A549 treated with dexamethasone at 1 μM for 4 hours (cell line): ENCODE measurements around the gene HOXD10. TPM values are rescaled to one million over a fixed set of nuclear protein-coding genes. Genes with fewer than 3 reads are reported as not detected.

Experiments
- total RNA-seq: library from RNA; stranded (reverse); fragments of 200-300 nt; extraction: Qiagen RNA extraction; gene quantifications from 5 replicates; pipeline ENCODE4 v1.2.3, GENCODE V29; 2022

Gene HOXD10
- total RNA-seq, result 4.1 to 6.7 TPM (median 5.3 TPM) in 5 replicates

GRCh38 chr2:176115883-176116813 lies at the start of gene HOXD10:
Gene HOXD10, plus strand, starts transcription at chr2:176116778. Its CDS starts 56 bp downstream, at chr2:176116834.

GRCh38 chr2:176083796-176084261 lies 32.7 kb upstream of the HOXD10 start, which contains the start of gene EVX2:
Gene EVX2, minus strand, starts transcription at chr2:176083962. Its CDS starts 186 bp downstream, at chr2:176083776.

GRCh38 chr2:176092270-176093144 lies 24.1 kb upstream of the HOXD10 start, which contains the start of gene HOXD13:
Gene HOXD13, plus strand, starts transcription at chr2:176092721. Its CDS starts 170 bp downstream, at chr2:176092891.

GRCh38 chr2:176099728-176100546 lies 16.6 kb upstream of the HOXD10 start, which contains the start of gene HOXD12:
Gene HOXD12, plus strand, starts transcription at chr2:176099795. Its CDS starts 7 bp downstream, at chr2:176099802.

GRCh38 chr2:176106581-176107539 lies 9.7 kb upstream of the HOXD10 start, which contains the start of gene HOXD11:
Gene HOXD11, plus strand, starts transcription at chr2:176107280. Its CDS starts 76 bp downstream, at chr2:176107356.

GRCh38 chr2:176122683-176123410 lies 6.3 kb downstream of the HOXD10 start, which contains the start of gene HOXD9:
Gene HOXD9, plus strand, starts transcription at chr2:176122719. Its CDS starts 50 bp downstream, at chr2:176122769.

GRCh38 chr2:176128982-176129796 lies 12.6 kb downstream of the HOXD10 start, which contains the start of gene HOXD8:
Gene HOXD8, plus strand, starts transcription at chr2:176129705. Its CDS starts 662 bp downstream, at chr2:176130367.

GRCh38 chr2:176151442-176152287 lies 35.1 kb downstream of the HOXD10 start, which contains the start of gene HOXD4:
Gene HOXD4, plus strand, starts transcription at chr2:176151550. Its CDS starts 84 bp downstream, at chr2:176151634.

GRCh38 chr2:176156807-176157498 lies 40.4 kb downstream of the HOXD10 start, which contains the start of gene HOXD3:
Gene HOXD3, plus strand, starts transcription at chr2:176157307. Its CDS starts 11,808 bp downstream, at chr2:176169115.

Other genes with a start within 250 kb of the HOXD10 start
- gene LNPK, start 114.5 kb upstream of the HOXD10 start, total RNA-seq, result 13.9 to 18.6 TPM (median 16.1 TPM) in 5 replicates
- gene EVX2, start 32.8 kb upstream of the HOXD10 start, total RNA-seq, result not detected in 5 replicates
- gene HOXD13, start 24.1 kb upstream of the HOXD10 start, total RNA-seq, result 0.12 to 0.19 TPM (median 0.14 TPM) in 5 replicates
- gene HOXD12, start 17.0 kb upstream of the HOXD10 start, total RNA-seq, result not detected in 5 replicates
- gene HOXD11, start 9.5 kb upstream of the HOXD10 start, total RNA-seq, result 5.1 to 6.3 TPM (median 5.8 TPM) in 5 replicates
- gene HOXD9, start 5.9 kb downstream of the HOXD10 start, total RNA-seq, result 0.82 to 1.4 TPM (median 0.93 TPM) in 5 replicates
- 5.0 to 5.4 TPM (median 5.3 TPM) in 5 replicates for gene HOXD8, start 12.9 kb downstream of the HOXD10 start, total RNA-seq
- gene HOXD4, start 34.8 kb downstream of the HOXD10 start, total RNA-seq, result 0.10 to 0.46 TPM (median 0.38 TPM) in 5 replicates
- gene HOXD3, start 40.5 kb downstream of the HOXD10 start, total RNA-seq, result 0.14 to 0.21 TPM (median 0.18 TPM) in 3 of 5 replicates, not detected in the others
- gene HOXD1, start 71.9 kb downstream of the HOXD10 start, total RNA-seq, result 0.15 to 0.25 TPM (median 0.21 TPM) in 5 replicates
- 39.9 to 44.7 TPM (median 42.7 TPM) in 5 replicates for gene MTX2, start 152.7 kb downstream of the HOXD10 start, total RNA-seq